Posterior vena cava (tissue), 2 donors: ENCODE measurements around the gene KCNMB4. TPM values are rescaled to one million over a fixed set of nuclear protein-coding genes. Genes with fewer than 3 reads are reported as not detected.

Experiments used
- DNase-seq: peaks from one replicate; pipeline ENCODE4 v3.0.0-alpha.2; 2020; ENCODE audit warnings: low spot score
- intact Hi-C, 2 donors: fragments of 100-400 bp; cut with DNase I; formaldehyde crosslinking; loops; one replicate each; pipeline versions ENCODE4 v1.14.1 to v1.14.2; 2022 to 2023
- long read RNA-seq, 2 donors: library from polyadenylated mRNA; unstranded; transcript quantifications; one replicate each; pipeline ENCODE4 v2.0.0, GENCODE V29; 2020 to 2021
- total RNA-seq, 2 donors: library from RNA; stranded (reverse); fragmentation: NEBNext Ultra II Directional; extraction: Animal tissue kit (Norgen Biotek cat#: 25700); gene quantifications; one replicate each; pipeline ENCODE4 v1.2.1, GENCODE V29; 2021
- donor health status: DM: yes; HTN: yes; CAD: no.
- donor health status: DM: yes; HTN: yes; CAD: no.

KCNMB4 gene
- total RNA-seq, result 1 to 10 TPM; 1.7 to 1.8 TPM
- long read RNA-seq, donor 1, full-length matches to known transcripts, result 2 of 2 reads
- long read RNA-seq, donor 1, partial matches to known transcripts, result 0 of 2 reads
- long read RNA-seq, donor 1, other reads (novel, unspliced or antisense), result 0 of 2 reads
- long read RNA-seq, donor 2, full-length matches to known transcripts, result 2 of 2 reads
- long read RNA-seq, donor 2, partial matches to known transcripts, result 0 of 2 reads
- long read RNA-seq, donor 2, other reads (novel, unspliced or antisense), result 0 of 2 reads

GRCh38 chr12:70365648-70366518 lies at the start of gene KCNMB4:
KCNMB4 (plus strand) TSS chr12:70366290; CDS start chr12:70366735, 445 bp downstream.
- peak; percentile 83 for DNase-seq
- intact Hi-C loops, result no loop called here

GRCh38 chr12:70317781-70318180 lies 48.3 kb upstream of the KCNMB4 start:
- intact Hi-C loops, result no loop called here
- DNase-seq, result no peak

- intact Hi-C loops, result no loop called here
- no peak for DNase-seq
These were observed 46.5 kb upstream of the KCNMB4 start for GRCh38 chr12:70319605-70320004.

GRCh38 chr12:70321191-70321590 lies 44.9 kb upstream of the KCNMB4 start:
- DNase-seq, result no peak
- intact Hi-C loops, result no loop called here

DNA sequence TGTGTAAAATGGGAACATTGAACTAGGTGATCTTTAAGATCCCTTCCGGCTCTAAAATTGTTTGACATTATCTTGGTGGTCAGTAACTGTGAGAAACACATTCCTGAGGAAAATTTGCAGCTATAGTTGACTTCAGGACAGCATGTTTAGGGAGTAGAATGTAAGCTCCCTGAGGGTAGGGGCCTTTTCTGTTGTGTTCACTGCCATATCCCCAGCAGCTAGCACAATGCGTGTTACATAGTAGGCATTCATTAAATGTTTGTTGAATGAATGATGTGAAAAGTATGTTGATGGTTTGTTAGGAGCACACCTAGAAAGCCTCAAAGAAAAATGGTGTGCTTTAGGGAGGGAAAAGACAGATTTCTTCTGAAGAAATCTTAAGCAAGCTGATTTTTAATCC lies 38.5 kb upstream of the KCNMB4 start:
- no peak for DNase-seq
- intact Hi-C loops, result no loop called here

- intact Hi-C loops, result no loop called here
These were observed 36.4 kb upstream of the KCNMB4 start for GRCh38 chr12:70329728-70330127.

DNA sequence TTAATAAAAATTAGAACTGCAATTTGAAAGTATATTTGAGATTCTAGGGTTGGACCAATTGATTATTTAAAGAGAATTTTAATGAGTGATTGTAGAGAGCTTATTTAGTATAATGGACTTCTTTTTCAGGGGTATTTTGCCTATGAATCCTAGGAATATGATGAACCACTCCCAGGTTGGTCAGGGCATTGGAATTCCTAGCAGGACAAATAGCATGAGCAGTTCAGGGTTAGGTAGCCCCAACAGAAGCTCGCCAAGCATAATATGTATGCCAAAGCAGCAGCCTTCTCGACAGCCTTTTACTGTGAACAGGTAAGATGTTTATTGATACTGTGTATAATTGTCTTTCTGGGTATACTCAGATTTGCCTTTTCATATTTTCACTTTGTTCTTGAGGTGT lies 35.9 kb upstream of the KCNMB4 start:
- DNase-seq, result no peak
- intact Hi-C loops, result no loop called here

More at GRCh38 chr12:70329728-70330127, 36.4 kb upstream of the KCNMB4 start:
- no peak for DNase-seq

DNA sequence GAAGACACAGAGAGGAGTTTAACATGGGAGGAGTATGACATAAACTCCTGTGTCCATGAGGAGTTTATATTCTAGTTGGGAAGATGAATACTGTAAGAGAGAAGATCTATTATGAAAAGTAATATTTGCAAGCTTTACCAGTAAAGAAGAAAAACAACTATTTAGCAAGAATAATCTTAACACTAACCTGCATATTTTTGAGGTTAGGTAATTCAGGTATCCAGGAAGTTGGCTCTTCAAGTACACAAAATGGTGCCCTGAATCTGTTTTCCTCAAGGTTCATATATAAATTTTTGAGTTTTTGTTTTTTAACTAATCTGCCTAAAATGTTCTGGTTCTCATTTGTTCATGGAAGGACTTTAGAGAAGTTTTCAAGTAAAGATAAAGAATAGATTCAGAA lies 33.9 kb upstream of the KCNMB4 start:
- intact Hi-C loops, result no loop called here
- no peak for DNase-seq

- intact Hi-C loops, result no loop called here
- peak; percentile 32 for DNase-seq
These were observed 31.3 kb upstream of the KCNMB4 start for GRCh38 chr12:70334742-70335141.

DNA sequence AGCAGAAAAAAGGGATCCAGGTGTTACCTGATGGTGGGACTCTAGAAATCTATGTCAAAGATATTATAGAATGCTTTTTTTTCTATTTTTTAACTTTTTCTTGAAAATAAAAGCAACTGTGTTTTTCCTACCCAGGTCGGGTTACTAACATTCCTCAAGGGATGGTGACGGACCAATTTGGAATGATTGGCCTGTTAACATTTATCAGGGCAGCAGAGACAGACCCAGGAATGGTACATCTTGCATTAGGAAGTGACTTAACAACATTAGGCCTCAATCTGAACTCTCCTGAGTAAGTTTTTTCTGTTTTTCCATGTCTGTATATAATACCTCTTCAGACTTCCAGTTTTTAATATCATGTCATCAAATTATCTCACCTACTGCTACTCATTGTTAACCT lies 27.6 kb upstream of the KCNMB4 start:
- no peak for DNase-seq

GRCh38 chr12:70351076-70351475 lies 15.0 kb upstream of the KCNMB4 start:
- DNase-seq, result no peak
- intact Hi-C loops, result no loop called here

More for the DNA sequence above, 27.6 kb upstream of the KCNMB4 start:
- intact Hi-C loops, result no loop called here

GRCh38 chr12:70353780-70354660 lies 12.1 kb upstream of the KCNMB4 start:
- intact Hi-C loops, result no loop called here
- no peak for DNase-seq

- intact Hi-C loops, result no loop called here
- no peak for DNase-seq
These were observed 11.3 kb upstream of the KCNMB4 start for GRCh38 chr12:70354787-70355186.

DNA sequence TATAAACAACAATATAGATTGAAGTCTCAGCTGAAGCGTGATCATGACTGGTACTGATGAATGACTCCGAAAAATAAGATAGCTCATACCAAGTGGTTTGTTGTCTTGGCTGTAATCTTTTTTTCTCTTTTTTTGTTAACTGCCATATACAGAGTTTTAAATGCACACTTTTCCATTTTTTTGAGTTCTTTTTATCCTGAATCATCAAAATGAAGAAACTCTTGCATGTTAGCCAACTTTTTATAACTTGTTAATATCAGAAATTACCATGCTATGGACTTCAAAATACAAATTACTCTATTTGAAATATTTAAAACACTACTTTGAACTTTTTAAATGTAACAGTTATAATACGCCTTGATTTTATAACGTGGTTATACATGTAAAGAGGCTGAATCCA lies 10.1 kb upstream of the KCNMB4 start:
- no peak for DNase-seq
- intact Hi-C loops, result no loop called here

DNA sequence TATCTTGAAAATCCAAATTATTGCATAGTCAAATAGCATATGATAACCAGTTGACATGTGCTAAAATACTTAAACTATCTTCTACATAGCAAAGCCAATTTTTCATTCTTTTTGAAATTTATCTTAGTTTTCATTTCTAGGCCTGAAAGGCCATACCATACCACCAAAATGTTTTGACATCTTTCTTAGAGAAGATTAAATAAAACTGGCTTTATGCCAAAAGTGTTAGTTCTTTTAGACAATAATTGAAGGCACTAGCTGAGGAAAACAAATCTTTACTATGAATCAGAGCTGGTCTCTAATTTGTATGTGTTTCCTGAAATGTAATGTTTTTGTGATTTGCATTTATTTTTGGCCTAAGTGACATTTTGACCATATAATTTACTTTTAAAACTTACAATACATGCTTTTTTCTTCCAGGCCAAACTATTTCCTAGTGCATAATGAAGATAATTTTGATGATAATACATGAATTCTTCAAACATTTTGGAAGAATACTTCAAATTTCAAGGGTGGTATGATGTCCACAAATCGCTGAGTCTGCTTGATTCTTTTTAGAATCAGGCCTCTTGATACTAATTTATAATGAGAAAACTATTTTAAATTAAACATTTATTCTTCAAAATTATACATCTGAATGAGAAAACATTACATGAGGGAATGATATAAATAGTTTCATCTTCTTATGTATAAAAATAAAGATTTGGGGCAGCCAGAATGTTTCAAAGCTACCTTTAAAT lies 6.5 kb upstream of the KCNMB4 start:
- intact Hi-C loops, result no loop called here
- DNase-seq, result no peak

DNA sequence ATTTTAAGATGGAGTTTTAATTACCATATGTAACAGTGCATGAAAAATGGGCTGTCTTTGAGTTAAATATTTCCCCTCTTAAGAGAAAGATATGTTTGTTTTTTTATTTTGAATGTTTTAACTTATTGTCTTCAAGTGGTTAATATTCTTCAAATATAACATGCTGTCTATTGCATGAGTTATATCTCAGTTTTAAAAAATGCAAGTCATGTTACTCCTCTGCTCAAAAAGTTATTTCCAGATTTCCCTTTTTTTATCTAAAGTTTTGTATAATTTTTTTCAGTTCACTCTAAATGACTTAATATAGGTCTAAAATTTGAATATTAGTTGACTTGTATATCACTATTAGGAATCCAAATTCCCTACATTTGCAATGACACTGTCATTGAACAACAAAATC lies 5.9 kb upstream of the KCNMB4 start:
- intact Hi-C loops, result no loop called here

DNA sequence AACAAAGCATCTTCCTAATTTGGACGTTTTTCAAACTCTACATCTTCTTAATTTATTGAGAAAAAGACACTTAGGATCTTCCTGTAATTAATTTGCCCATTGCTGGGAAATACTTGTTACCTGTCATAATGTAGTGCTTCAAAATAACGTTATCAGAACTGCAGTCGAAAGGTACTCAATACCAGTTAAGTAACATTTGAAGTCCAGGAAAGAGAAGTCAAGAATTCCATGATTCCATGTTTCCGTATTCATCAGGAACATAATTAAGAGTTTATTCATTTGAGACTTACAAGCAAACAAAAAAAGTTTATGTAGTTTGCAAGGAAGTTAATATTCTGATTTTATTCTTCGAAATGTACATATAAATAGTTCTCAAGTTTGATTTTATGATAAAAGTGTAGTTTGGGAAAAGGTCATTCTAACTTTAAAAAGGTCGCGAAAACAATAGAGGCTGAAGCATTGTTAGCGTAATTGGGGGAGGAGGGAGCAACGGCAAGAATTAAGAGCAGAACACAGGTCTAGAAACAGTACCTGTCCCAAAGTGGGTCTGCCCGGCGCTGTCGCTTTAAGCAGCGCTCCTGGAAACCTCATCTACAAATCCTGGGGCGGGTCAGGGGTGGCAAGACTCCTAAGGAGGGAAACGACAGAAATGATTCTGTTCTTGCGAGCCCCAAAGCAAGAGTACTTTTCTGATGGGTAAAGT lies 1.2 kb upstream of the KCNMB4 start:
- DNase-seq, result no peak
- intact Hi-C loops, result no loop called here

More for the DNA sequence above, 5.9 kb upstream of the KCNMB4 start:
- no peak for DNase-seq

GRCh38 chr12:70365398-70365647 lies 767 bp upstream of the KCNMB4 start:
- intact Hi-C loops, result no loop called here
- no peak for DNase-seq
